ENCODE measurements around the gene PC.

PC gene

DNA sequence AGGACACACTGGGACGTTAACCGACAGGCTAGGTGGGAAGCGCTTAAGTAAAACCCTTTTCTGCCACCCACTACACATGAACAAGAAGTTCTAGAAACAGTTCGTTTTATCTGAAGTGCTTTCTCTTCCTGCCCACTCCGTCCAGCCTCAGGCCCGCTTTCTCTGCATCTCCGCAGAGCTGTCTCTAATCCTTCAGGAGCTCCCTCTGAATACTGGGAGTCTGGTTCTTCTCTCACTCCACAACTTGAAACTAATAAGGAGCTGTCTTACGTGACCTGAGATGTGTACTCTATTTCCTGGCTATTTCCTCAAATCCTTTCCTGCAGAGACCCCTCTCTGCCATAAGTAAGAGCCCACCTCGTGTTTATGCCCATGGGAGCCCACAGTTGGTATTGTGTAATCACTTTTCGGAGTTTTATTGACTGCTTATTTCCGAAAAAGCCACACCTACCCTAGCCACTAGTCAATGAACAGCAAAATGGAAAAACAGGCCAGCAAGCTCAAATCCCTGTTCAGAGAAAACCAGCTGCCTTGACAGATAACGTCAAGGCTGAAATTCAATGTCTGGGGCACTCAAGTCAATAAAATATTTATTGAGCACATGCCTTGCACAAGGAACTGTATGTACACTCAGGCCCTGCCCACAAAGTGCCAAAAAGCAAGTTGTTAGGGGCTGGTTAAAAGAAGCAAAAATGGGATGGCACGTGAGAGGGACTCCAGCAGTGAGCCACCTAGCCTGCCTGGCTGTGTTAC lies 4.9 kb downstream of the PC start:
- no peak for DNase-seq

DNA sequence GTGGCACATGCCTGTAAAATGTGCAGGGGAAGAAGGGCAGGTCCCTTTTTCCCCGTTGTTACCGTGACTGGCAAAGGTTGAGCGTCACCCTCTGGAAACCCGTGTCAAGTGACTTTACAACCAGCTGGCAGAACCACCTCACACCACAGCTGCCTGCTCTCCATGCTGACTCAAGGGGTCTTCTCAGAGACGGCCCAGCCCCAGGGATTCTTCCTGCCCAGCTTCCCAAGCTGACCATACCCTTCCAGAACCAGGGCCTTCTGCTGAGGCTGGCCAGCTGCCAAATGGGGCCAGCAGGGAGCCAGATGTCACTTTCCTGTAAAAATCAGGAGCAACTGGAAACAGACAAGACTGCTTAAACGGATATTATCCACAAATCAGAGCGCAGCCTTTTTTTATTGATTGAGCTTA lies 6.3 kb downstream of the PC start:
- no peak for DNase-seq

DNA sequence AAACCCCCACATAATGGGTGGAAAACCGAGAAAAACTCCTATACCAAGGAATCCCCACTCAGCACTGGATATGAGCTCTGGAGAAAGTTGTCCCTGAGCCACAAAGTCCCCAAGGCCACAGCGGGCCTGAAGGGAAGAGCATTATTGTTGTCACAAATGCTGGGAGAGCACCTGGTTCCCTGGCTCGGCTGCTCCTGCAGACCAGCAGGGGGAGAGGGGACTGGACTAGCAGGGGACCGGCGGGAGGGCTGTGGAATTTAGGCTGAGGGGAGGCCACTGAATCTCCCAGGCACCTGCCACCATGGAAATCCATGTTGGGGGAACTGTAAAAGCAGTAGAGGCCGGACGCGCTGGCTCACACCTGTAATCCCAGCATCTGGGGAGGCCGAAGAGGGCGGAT lies 7.0 kb downstream of the PC start:
- DNase-seq = no peak

DNA sequence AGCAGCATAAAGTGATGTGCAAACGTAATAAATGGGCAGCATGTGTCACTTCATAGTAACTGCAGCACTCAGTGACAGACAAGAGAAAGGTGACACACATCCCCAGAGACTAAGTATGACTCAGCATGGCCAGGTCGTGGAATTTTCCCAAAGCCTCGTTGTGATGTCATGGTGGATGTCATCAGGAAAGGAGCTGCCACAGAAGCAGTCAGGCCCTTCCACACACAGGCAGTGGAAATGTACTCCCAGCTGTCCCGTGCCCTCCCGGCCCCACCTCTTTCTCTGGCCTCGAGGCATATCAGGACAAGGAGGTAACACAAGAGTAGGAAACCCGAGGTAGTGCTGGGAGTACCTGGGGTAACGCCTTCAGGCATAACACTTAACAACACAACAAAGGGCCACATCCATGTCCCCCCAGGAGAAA lies 8.1 kb downstream of the PC start:
- no peak for DNase-seq

DNA sequence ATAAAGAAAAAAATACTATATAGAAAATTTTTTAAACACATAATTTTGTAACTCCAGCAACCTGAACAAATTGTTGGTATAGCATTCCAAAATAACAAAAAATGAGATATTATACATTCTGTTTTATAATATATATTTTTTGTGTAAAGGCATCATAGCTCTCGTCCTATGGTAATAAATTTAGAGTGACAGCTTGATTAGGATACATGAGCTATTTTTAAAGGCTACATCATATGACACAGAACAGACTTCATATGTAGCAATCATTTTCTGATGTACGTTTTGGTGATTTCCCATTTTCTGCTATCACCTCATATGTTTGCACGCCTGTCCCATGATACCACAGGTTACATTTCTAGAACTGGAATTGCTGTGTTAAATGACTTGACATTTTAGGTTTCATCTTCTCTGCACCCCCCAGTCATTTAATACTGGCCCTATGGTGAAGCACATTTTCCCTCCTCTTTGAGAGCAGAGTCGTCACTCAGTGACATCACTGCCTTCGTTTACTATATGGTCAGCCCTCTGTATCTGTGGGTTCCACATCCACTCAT lies 19.5 kb downstream of the PC start:
- no peak for DNase-seq

DNA sequence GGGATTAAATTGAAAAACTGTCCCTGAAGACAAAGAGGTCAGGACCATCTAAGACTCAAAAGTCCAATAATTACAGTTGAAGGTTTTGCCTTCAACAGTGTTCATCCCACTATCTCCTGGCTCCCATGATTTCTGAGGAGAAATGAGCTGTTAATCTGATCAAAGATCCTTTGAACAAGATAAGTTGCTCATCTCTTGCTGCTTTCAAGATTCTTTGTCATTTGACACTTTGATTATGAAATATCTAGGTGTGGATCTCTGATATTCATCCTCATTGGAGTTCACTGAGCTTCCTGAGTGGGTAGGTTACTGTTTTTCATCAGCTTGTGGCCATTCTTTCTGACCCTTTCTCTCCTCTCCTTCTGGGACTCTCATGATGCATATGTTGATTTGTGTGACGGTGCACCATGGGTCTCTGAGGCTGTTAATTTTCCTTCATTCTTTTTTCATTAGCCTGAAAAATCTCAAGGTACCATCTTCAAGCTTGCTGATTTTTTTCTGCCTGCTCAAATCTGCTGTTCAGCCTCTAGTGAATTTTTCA lies 20.9 kb downstream of the PC start:
- no peak for DNase-seq

DNA sequence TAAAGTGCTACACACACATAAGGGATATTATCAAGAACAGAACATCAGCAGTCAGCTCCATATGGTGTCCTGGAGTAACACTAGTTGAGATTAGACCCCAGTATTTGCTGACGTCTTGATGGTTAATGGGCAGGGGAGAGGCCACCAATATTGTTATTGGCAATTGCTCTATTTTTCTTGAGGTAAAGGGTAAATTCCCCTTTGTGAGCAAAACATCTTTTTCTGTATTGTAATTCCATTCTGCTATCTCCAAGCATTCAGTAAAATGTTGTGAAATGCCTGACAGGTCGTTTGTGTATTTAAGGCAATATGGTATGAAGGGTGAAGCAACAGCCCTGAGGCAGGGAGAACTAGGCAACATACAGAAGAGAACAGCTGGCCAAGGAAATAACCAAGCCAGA lies 21.9 kb downstream of the PC start:
- DNase-seq = no peak

DNA sequence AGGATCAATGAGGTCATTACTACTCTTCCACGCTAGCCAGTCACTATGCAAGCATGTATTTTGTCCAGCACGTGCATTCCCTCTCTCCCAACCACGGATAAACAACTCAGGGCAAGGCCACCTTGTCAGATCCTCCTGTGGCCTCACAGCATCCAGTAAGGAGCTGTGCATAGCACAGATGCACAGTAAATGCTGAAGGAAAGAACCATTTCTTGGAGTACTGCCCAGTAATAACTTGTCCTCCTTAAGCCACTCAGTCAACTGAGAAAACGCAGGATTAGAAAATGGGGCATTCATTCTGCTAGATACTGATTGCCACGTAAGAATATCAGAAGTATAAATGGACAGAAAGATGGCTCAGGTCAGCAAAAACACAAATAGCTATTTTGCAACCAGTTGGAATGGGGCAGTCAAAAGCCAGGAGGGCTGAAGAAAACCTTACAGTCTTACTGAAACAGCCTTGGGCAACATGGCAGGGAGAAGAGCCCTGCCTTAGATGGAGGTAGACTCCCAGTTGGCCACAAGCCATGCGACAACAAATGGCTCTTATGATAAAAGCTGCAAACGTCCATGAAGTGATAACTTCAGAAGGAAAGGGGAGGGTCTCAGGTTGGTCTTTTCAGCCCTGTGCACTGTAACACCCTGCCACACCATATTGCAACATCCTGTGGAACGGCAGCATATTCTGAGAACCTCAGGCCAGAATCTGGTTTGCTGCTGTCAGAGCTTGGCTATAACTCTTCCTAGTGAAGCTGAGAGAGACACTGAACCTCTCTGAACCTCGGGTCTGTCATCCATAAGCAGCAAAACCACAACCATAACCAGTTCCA lies 23.0 kb downstream of the PC start:
- DNase-seq = no peak

DNA sequence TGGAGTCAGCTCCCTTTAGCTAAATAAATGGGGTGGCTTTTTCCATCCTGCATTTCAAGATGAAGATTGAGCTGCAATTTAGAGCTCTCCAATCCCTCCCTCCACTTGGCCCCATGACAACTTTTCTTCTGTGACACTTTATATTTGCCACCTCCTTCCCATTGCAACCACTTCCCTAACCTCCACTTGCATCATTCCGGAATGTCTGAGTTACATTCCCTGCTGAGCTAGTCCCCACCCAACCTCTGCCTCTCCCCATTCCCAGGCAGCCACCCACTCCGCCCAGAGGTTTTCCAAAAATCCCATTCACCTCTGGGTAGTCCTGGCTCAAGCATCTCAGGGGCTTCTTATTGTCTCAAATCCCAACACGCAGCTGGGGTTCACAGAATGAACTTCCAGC lies 24.7 kb downstream of the PC start:
- DNase-seq = no peak

DNA sequence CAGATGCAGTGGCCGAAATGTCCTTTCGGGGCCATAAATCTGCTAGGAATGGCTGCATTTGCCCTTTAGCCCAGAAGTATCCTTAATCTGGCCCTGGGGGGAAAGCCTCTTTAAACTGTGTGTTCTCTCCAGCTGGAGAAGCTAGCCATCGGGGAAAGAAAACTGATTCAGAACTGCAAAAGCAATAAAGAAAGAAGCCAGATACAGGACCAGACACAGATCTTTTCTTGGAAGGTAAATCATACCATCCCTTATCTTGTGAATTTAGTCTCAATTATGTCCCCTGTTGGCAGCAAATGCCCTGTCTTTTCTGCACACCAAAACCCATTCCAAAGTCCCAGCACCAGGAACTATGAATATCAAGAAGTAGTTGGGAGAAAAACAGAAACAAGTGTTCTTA lies 25.6 kb downstream of the PC start:
- DNase-seq = no peak

DNA sequence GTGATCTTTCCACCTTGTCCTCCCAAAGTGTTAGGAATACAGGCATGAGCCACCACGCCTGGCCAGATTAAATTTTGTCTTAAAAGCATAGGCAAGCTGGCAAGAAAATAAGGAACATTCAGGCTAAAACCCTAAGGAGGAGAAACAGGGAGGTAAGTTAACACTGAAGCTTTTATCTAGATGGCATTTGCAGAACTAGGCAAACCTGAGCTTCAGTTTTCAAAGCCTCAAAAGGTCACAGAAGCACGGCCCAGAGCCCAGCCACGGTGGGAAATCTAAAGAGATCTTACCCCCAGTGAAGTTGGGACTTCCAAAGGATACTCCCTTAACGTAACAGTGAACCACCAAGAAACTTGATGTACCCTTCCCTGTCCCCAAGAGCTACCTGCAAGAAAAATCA lies 28.4 kb downstream of the PC start:
- DNase-seq = no peak

DNA sequence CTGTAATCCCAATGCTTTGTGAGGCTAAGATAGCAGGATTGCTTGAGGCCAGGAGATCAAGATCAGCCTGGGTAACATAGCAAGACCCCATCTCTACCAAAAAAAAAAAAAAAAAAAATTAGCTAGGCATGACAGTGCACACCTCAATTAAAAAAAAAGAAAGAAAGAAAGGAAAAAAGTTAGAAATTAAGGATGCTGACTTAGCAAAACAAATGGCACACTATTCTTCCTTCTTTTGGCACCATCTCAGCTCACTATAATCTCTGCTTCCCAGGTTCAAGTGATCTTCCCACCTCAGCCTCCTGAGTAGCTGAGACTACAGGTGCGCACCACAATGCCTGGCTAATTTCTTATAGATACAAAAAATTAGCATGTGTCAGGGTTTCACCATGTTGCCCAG lies 33.9 kb downstream of the PC start:
- DNase-seq = no peak

DNA sequence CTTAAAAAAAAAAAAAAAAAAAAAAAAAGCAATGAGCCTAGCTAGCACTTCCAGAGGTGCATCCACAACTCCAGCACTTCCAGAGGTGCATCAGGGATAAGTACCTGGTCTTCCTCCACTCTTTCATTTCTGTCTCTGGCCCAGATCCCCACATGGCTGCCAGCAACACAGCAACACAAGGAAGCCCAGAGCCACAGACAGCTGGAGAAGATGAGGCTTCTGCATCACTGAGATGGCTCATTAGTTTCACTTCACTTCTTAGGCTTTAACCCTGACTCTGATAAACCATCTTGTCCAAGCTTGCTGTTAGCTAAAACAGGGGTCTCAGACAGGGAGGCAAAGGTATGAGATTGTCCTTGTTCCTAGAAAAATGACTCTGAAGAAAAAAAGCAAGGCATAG lies 35.6 kb downstream of the PC start:
- no peak for DNase-seq

DNA sequence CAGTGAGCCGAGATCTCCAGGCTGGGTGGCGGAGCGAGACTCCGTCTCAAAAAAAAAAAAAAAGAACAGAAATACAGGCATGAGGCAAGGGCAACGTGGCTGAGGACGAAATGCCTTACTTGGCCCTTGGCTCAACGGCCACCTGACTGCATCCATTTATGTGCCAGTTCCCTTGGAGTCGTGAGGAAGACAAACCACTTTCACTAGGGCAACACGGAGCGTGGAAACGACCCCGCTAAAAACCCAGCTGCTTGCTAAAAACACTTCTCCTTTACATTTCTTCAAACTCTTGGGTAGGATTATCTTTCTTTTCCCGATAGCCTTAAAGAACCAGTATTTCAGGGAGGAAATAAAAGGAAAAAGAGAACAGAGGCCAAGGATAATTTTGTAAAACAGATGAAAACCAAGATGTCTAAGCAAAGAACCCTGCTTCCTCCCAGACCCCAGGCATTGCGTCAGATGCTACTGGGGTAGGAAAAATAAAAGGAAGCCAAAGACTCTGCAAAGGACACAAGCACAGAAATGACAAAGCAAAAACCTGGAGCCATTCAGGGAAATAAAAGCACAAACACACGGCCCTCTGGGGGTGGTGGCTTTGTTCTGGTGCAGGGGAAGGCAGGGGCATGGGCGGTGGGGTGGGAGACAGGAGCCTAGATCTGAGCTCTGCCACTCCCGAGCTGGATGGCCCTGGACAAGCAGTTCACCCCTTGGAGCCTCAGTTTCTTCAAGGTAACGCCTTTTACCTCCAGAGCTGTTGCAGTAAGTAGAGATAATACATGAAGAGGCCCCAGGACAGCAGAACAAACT lies 37.0 kb downstream of the PC start:
- DNase-seq = peak; percentile 24 to 39

DNA sequence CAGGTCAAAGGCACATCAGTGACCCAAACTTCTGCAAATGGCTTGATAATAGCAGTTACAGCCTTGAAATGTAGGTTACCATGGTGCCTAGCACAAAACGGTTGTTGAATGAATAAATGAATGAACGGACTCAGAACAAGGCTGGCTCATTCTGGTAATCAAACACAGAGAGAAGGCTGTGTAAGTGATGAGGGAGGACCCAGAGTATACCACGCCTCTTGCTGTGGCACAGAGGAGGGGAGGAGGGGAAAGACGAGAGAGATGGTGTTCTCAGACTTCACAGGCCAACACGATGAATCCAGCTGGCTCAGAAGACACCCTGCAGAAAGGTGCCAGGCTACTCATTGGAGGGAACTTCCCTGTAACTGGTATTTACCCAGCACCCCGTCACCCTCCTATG lies 38.3 kb downstream of the PC start:
- DNase-seq = no peak

DNA sequence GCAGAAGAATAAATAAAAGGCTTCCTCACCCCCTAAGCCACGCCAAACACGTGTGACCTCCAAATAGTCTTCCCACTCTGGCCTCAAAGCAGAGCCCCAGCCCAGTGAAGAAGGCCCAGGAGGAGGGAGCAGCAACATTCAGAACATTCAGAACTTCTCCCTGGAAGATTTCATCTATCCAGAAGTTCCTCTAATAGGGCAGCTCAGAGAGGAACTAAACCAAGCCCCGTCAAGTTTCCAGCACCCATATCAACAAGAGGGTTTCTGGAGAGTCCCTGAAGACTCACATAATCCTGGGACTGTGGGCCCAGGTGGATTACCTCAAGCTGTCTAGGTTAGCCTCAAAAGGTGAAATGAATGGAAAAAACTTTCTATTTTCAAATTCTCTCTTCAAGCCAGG lies 39.4 kb downstream of the PC start:
- DNase-seq = peak; percentile 3 to 8

DNA sequence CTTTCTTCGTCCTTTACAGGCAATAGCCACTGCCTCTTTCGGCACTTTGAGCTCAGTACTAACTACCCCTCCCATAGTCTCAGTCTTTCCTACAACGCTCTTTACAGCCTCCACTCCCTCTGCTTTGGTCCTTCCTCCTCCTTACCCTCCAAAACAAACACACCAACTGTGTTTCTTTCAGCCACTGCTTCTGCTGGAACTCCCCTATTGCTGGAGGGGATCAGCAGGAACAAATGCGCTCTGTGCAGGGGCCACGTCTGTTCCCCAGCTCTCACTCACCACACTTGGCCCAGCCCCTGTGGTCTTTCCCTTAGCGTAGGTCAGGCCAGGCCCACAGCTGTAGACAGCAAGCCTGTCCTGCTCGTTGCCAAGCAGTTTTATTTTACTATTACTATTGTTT lies 42.3 kb downstream of the PC start:
- no peak for DNase-seq

DNA sequence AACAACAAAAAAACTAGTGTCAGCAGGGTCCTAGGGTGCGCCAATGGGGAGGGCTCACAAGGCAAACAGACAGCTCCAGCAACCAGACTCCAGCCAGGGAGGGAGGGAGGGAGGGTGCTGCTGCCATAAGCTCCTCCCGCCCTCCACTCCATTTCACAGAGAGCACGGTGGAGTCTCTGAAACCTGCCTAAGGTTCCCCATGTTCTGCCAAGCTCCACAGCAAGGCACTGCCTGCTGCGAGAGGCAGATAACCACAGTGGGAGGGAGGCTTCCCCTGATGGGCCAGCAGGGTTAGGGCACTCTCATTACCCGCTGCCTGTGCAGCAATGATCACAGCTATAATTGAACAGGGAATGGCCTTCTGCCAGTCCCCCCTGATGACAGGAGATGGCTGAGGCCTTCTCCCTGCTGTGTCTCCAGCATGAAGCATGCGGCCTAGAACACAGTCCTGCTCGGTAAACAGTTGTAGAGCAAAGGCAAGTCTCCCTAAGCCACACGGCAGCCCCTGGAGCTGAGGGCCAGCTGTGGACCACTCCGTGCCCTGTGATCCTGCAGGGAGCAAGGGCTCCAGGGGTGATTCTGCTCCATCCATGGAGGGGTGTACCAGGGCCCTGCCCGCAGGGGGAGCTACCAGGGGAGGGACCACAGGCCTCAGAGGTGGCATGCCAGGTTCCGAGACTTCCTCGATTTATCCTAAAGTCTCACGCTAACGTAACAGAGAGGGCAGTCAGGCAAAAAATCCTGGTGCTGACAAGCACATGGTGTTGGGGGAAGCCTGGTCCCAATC lies 42.9 kb downstream of the PC start:
- DNase-seq = no peak

DNA sequence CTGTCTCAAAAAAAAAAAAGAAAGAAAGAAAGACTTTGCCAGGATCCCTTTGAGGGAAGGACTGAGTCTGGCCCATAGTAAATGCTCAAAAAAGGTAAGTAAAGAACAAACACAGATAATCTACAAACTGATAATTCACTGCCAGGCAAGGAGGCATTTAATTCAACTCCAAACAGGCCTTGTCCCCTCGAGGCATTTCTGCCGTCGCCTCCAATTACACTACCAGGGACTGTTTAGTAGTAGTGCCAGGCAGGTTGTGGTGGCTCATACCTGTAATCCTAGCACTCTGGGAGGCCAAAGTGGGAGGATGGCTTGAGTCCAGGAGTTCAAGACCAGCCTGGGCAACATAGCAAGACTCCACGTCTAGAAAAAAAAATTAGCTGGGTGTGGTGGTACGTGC lies 43.7 kb downstream of the PC start:
- DNase-seq = no peak

DNA sequence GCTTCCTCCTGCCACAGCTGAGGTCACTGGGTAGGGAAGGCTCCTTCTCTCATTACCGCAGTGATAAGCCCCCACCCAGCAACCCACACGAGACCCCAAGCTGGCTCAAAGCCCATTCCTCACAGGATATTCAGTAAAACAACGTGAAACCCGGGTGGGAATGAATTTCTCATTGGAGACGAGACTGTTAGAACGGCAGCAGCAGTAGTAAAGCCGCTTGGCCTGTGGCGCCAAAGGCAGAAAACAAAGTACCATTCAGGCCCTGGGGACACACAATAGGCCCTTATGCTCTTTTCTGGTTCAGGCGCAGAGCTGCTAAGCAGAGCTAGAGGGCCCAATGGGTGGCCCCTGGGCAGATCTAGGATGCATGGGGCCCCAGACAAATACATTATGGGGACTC lies 45.3 kb downstream of the PC start:
- DNase-seq = no peak

DNA sequence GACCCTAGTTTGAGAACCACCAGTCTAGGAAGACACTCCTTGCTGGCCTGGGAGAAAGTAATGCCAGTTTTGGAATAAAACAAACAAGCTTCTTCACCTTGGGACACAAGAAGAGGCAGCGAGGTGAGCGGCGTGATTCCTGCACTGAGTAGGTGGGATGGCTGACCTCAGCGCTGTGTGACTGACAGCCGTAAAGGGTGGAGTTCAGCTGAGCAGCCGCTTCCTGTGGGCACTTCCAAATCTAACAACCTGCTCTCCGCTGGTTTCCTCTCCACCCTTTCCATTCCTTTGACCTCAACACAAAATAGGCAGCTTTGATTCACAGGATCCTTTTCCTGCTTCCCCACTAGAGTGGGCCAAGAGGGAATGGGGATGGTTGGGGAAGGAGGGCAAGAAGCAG lies 45.8 kb downstream of the PC start:
- no peak for DNase-seq

DNA sequence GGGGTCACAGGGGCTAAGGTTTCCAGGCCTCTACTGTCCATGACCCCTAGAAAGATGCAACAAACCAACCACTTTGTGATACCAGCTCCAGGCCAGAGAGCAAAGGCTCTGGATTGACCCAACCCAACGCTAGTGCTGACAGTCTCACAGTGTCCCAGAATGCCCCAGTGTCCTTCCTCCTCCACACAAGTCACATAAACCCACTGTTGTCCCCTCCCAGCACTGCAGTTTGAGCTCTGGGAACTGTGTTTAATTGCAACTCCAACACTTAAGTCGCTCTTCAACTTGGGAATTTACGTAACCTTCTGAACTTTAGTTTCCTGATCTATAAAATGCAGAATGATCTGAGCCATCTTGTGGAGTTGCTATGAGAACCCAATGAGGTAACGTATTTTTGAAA lies 47.5 kb downstream of the PC start:
- no peak for DNase-seq
